Astrocyte of the hippocampus (primary cell): Measurements from ENCODE around the gene SHMT1.
"Not testable (repeated sequence)": the region's sequence is repeated elsewhere in the genome, so short reads cannot be mapped to it uniquely, and the experiment has no call there.

ENCODE experiments used
- DNase-seq: peaks from one replicate; pipeline ENCODE4 v3.0.0; 2011; ENCODE audit warnings: low read depth, low spot score

The SHMT1 gene

DNA sequence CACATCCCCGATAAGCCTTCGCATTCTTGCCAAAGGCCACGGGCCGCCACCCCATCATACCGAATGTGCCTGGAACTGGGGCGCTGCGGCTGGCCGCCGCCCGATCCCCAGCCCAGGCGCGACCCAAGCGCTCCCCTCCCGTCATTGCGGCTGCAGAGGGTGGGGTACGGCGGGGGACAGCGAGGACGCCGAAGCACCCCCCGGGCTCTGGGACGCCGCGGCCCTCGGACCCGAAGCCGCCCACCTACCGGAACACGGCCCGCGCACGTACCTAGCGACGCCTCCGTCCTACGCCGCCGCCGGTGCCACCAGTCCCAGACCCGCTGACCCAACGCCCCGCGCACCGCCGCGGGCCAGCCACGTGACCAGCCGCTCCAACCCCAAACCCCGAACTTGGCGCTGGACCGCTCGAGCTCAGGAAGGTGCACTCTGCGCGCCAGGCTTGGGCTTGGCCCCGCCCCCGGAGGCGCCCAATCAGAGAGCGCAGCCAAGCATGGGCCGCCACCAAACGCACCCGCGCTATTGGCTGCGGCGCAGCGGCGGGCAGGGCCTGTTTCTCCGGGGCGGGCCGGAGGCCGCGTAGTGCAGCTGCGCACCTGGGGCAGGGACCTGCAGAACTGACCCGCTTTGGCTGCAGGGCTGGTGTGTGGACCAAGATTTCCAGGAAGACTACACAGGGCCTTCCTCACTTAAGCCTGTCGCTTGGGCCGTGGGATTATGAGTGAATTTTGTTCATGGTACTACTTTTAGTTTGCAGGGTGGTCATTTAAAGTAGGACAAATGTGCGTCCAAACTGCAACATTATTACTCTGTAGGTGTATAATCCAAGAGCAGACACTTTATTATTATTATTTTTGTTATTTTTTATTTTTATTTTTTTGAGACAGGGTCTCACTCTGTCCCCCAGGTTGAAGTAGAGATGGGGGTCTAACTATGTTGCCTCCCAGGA is at the start of gene SHMT1:
SHMT1 (minus strand) TSS at position 450 of the 949 bp plus-strand sequence. CDS start 7,569 bp downstream, outside the sequence.
- peak; percentile 96 for DNase-seq

GRCh38 chr17:18412001-18412538 is 48.7 kb upstream of the SHMT1 start:
- not testable (repeated sequence) for DNase-seq

DNA sequence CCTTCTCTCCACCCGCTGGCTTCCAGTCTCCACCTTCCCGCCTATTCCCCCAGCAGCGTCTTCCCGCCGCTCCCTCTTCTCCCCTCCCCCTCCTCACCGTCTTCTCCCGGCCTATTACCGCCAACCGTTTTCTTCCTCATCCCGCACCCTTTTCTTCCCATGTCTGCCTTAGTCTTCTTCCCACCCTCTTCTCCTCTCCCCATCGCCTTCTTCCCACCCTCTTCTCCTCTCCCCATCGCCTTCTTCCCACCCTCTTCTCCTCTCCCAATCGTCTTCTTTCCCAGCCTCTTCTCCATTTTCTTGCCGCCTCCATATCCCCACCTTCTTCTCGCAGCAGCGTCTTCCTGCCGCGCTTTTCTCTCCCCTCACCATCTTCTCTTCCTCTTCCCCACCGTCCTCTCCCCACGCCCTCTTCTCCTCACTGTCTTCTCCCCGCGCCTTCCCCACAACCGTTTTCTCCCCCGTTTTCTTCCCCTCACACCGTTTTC is 48.1 kb upstream of the SHMT1 start:
- DNase-seq = peak; percentile 37

DNA sequence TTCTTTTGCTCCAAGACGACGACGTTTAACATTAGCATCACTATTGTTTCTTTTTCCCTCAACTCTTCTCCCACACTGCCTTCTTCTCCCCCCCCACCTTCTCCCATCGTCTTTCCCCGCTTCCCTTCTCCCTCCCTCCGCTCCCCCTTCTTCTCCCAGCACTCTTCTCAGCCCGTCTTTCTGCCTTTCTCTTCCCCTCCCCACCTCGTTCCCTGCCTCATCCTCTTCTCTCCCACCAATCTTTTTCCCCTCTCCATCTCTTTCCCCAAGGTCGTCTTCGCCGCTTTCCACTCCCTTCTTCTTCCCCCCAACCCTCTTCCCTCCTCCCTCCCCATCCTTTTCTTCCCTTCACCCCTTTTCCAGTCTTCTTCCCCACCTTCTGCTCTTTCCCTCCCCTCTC is 47.4 kb upstream of the SHMT1 start:
- DNase-seq = not testable (repeated sequence)

GRCh38 chr17:18409321-18409720 is 46.0 kb upstream of the SHMT1 start:
- DNase-seq = not testable (repeated sequence)

GRCh38 chr17:18408906-18409305 is 45.6 kb upstream of the SHMT1 start:
- DNase-seq = not testable (repeated sequence)

DNA sequence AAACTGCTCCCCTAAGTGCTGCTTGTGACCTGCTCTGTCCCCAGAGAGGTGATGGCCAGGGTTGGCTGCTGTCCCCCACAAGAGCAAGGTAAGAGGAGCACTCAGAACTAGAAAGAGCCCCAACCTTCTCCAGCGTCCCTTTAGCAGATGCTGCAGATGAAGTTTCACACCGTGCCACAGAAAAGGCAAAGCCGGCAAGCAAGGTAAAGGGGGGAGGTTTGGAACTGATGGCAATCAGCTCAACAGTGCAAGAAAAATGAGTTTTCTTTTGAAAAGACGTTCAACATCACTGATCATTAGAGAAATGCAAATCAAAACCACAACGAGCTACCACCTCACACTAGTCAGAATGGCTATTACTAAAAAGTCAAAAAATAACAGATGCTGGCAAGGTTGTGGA is 40.3 kb upstream of the SHMT1 start:
- not testable (repeated sequence) for DNase-seq

GRCh38 chr17:18403166-18403565 is 39.8 kb upstream of the SHMT1 start:
- not testable (repeated sequence) for DNase-seq

GRCh38 chr17:18401872-18402590 is 38.7 kb upstream of the SHMT1 start:
- not testable (repeated sequence) for DNase-seq

GRCh38 chr17:18388728-18389127 is 25.4 kb upstream of the SHMT1 start:
- DNase-seq = not testable (repeated sequence)

DNA sequence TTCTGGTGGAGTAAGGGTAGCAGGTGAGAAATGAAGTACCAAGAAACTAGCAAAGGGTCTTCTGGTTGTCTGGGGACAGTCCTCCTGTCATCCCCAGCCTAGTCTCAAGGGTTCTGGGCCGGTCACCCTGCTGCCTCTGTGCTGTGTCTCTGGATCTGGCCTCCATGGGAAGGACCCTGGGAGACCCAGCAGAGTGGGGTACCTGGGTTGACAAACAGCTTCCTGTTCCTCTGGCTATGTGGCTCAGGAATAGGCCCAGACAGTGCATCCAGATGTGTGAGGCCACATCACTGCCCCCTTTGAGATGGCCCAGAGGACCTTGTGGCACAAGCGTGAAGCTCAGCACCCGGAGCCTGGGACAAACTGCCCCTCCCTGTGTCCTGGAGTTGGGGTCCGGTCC is 24.9 kb upstream of the SHMT1 start:
- not testable (repeated sequence) for DNase-seq

GRCh38 chr17:18387583-18387982 is 24.2 kb upstream of the SHMT1 start:
- DNase-seq = not testable (repeated sequence)

GRCh38 chr17:18384271-18384670 is 20.9 kb upstream of the SHMT1 start:
- not testable (repeated sequence) for DNase-seq

DNA sequence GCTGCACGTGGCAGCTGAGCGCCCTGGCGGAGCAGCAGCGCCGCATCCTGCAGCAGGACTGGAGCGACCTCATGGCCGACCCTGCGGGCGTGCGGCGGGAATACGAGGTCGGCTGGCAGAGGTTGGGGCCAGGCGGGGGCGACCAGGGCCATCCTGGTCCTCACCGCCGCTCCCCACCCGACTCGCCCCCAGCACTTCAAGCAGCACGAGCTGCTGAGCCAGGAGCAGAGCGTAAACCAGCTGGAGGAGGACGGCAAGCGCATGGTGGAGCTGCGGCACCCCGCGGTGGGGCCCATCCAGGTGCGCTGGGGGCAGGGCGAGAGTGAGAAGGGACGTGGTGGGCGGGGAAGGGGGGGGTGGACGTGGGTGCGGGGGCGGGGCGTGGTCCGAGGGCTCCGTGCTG is 19.7 kb upstream of the SHMT1 start:
- not testable (repeated sequence) for DNase-seq

GRCh38 chr17:18382441-18383078 is 19.2 kb upstream of the SHMT1 start:
- no peak for DNase-seq

DNA sequence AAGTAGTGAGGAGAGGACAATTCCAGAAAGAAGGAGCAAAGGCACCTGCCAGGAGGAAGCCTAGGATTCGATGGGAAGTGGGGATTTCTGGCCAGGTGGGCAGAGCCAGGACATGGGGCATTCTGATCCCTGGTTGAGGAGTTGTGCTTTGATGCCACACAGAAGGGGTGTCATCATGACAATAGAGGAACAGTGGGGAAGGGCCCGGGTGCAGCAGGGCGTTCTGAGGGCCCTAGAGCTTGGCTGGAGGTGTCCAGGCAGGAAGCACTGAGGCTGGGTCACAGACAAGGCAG is 18.5 kb upstream of the SHMT1 start:
- DNase-seq = no peak

- no peak for DNase-seq
Observed at GRCh38 chr17:18381158-18381952, 18.0 kb upstream of the SHMT1 start.

DNA sequence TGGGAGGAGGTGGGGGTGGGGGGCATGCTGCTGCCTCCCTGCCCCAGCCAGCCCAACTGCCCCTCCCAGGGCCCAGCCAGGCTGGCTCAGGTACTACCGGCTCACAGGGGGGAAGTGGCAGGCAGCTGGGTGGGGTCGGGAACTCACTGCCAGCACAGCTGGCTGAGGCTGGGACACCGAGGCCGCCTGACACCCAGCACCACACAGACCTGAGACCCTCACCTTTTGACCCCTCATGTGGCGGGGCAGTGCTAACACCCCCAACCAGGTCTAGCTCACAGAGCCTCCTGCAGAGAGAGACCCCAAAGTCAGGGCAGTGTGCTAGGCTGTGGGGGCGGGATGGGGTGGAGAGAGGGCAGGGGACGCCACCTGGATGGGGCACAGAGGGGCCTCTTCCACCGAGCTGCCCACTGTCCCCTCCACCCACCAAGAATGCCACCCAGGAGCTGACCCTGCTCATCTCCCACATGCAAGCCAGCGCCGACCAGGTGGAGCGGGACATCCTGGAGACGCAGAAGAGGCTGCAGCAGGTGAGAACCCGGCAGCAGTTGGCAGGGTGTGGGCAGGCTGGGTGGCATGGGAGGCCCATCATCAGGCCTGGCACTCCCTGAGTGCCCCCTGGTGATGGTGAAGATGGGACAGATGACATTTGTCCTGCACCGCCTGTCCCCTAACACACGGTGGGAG is 17.3 kb upstream of the SHMT1 start:
- DNase-seq = no peak

DNA sequence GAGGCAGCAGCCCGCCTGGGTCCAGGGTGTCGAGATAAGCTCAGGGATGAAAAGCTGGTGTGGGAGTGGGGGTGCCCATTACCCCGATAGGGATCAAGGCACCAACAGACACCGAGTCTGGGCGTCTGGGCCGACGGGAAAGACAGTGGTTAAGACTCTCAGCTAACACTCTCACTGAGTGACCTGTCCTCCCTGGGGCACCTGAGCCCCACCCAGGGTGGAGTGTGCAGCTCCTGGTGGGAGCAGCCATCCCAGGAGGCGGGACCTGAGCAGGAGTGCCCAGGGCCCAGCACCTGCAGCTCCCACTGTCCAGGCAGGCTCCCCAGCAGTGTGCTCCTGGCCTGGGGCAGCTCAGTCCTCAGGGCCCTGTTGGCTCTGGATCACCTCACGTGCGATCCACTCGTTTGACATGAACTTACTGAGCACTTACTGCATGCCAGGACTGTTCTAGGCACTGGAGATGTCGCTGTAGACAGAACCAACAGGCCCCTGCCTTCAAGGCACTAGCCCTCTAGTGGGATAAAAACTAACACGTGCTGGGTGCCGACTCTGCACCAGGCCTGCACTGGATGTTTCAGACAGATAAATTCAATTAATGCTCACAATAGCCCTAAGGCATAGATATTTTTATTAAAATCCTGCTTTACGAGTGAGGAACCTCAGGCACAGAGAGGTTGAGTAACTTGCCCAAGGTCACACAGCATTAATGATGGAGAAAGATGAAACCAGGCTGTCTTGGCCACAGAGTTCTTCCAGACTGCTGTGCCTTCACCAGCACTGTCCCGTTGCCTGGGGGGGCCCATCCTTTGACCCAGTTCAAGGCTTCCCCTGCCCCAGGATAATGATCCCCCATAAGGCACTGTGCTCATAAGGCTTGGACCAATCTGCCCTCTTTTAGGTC is 16.1 kb upstream of the SHMT1 start:
- no peak for DNase-seq
